Panc1 (cell line): ENCODE results near the gene IL4. TPM values are rescaled to one million over a fixed set of nuclear protein-coding genes. Genes with fewer than 3 reads are reported as not detected.

Experiments
- ATAC-seq: fragments of 200-7000 bp; cut with Tn5 transposase; 2 replicates; pipeline ENCODE4 v1.9.1; 2020; ENCODE audit warnings: mild to moderate bottlenecking, moderate library complexity
- BruUV-seq: library from RNA; stranded (reverse); fragments of 400-500 nt; replicated peaks from 2 replicates; lab custom pipeline; 2021; lab: Mats Ljungman, UMichigan
- CTCF ChIA-PET: fragments of 300-600 bp; sonication (Branson Sonifier 250); formaldehyde crosslinking; loops from one replicate; lab custom pipeline; 2022; ENCODE audit warnings: antibody characterized with exemption; lab: Charles Lee
- POLR2A ChIA-PET: fragments of 300-600 bp; sonication (Branson Sonifier 250); formaldehyde crosslinking; loops from one replicate; lab custom pipeline; 2022; ENCODE audit warnings: antibody characterized with exemption; lab: Charles Lee
- DNase-seq: peaks from one replicate; pipeline ENCODE4 v3.0.0-alpha.2; 2010; ENCODE audit warnings: low read depth, low spot score
- H3K27ac ChIP-seq: 2 replicates; pipeline ENCODE4 v1.5.1; 2011; ENCODE audit warnings: mild to moderate bottlenecking, low read length, inconsistent platforms
- H3K27me3 ChIP-seq: fragments of 200-500 bp; sonication (Bioruptor generic); 2 replicates; pipeline ENCODE4 v1.6.0; 2014; ENCODE audit warnings: low read length, inconsistent platforms; ENCODE audit not compliant: control insufficient read depth, insufficient read depth
- H3K36me3 ChIP-seq: fragments of 200-500 bp; sonication (Bioruptor generic); 2 replicates; pipeline ENCODE4 v1.5.1; 2014; ENCODE audit warnings: inconsistent platforms, mild to moderate bottlenecking, low read length, moderate library complexity; ENCODE audit not compliant: control insufficient read depth, insufficient read depth
- H3K4me1 ChIP-seq: 2 replicates; pipeline ENCODE4 v1.5.1; 2011; ENCODE audit warnings: inconsistent platforms, mild to moderate bottlenecking, low read length, moderate library complexity; ENCODE audit not compliant: control insufficient read depth, insufficient read depth
- H3K4me3 ChIP-seq, 2 experiments: 2 replicates each; pipeline ENCODE4 v1.5.1; 2011 to 2012; ENCODE audit warnings: low read depth in 2 of 2, low read length in 2 of 2, mild to moderate bottlenecking in 2 of 2, inconsistent platforms in 1 of 2, moderate library complexity in 1 of 2
- H3K9me3 ChIP-seq: fragments of 200-500 bp; sonication (Bioruptor generic); 2 replicates; pipeline ENCODE4 v1.5.1; 2014; ENCODE audit warnings: low read depth, mild to moderate bottlenecking, inconsistent platforms, low read length, moderate library complexity; ENCODE audit not compliant: control insufficient read depth, insufficient read depth
- POLR2AphosphoS5 ChIP-seq: IDR thresholded peaks from 2 replicates; pipeline ENCODE4 v1.6.1; 2012; ENCODE audit warnings: mild to moderate bottlenecking, low read depth, low read length, moderate library complexity
- SIN3A ChIP-seq: IDR thresholded peaks from 2 replicates; pipeline ENCODE4 v1.6.1; 2012; ENCODE audit warnings: low read depth, mild to moderate bottlenecking, low read length, moderate library complexity, borderline replicate concordance; ENCODE audit not compliant: insufficient read depth
- TCF7L2 ChIP-seq: IDR thresholded peaks from 2 replicates; pipeline ENCODE4 v1.6.1; 2011; ENCODE audit warnings: mild to moderate bottlenecking, low read depth, low read length, inconsistent platforms
- in situ Hi-C: cut with HindIII; loops from 2 replicates; pipeline ENCODE4 v1.10.0; 2016; ENCODE audit warnings: low sequenced_read_pairs, low pct_unique_long_range_greater_than_20kb
- intact Hi-C: fragments of 100-400 bp; cut with micrococcal nuclease; formaldehyde crosslinking; loops from one replicate; pipeline ENCODE4 v1.10.0; 2022; ENCODE audit not compliant: unreplicated experiment
- total RNA-seq: library from RNA; stranded (reverse); gene quantifications from one replicate; pipeline ENCODE4 v1.2.1, GENCODE V29; 2021; ENCODE audit not compliant: unreplicated experiment
- TF ChIP-seq, protein P1 (sequence below): fragments of 450-650 bp; IDR thresholded peaks from 2 replicates; pipeline ENCODE4 v1.5.1; 2017; ENCODE audit warnings: mild to moderate bottlenecking
- TF ChIP-seq, protein P2 (sequence below), 2 experiments: IDR thresholded peaks; 2 replicates each; pipeline ENCODE4 v1.6.1; 2011 to 2012; ENCODE audit warnings: low read depth in 2 of 2, control low read depth in 1 of 2, low read length in 1 of 2, mild to moderate bottlenecking in 1 of 2, moderate library complexity in 1 of 2; ENCODE audit not compliant: insufficient read depth in 1 of 2

IL4 gene
- total RNA-seq, 1 experiment from 2014 or later, result not detected

DNA sequence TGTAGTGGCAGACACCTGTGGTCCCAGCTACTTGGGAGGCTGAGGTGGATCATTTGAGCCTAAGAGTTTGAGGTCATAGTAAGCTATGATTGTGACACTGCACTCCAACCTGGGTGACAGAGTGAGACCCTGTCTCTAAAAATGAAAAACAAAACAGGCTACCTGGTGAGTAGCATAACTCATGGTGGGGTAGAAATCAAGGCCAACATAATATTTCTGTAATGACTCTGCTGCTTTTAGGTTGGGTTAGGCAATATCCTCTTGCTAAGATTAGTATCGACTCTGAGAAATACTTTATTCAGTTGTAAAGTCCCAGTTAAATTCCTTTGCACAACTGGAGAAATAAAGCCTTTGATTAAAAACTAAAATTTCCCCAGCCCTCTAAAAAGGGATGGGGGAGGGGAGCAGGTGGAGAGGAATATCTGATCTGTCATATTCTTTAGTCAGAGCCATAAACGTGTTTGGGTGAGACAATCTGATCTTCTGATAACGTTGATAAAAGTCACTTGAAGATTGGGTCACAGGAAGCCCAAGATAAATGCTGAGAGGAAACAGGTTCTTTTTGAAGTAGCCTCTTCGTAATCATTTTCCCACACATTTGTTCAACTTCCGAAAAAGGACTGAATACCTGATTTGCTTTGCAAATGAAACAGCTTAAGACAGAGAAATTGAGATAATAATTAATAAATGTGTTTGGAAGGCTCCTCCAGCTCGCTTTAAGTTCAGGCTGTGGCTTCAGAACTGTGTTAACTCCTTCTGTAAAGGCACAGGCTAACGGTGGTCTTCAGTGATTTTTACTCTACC, 14.9 kb downstream of the IL4 start:
- Histone ChIP-seq H3K4me1 (no peaks in the 10 kb centered on the region), H3K9me3 (no peaks in the 10 kb centered on the region), H3K27me3 (no peaks in the 10 kb centered on the region), H3K36me3 (no peaks in the 10 kb centered on the region), H3K4me3 (no peak overlapping the region), H3K27ac (no peak overlapping the region)
- DNase-seq, result no peak
- intact Hi-C loops, result no loop called here
- in situ Hi-C loops, result no loop called here
- ChIA-PET CTCF (no interaction called here), POLR2A (no interaction called here)
- ATAC-seq, result no peak
- TF ChIP-seq POLR2AphosphoS5 (no peak), TCF7L2 (no peak), SIN3A (no peak)
- TF ChIP-seq, protein P1, sequence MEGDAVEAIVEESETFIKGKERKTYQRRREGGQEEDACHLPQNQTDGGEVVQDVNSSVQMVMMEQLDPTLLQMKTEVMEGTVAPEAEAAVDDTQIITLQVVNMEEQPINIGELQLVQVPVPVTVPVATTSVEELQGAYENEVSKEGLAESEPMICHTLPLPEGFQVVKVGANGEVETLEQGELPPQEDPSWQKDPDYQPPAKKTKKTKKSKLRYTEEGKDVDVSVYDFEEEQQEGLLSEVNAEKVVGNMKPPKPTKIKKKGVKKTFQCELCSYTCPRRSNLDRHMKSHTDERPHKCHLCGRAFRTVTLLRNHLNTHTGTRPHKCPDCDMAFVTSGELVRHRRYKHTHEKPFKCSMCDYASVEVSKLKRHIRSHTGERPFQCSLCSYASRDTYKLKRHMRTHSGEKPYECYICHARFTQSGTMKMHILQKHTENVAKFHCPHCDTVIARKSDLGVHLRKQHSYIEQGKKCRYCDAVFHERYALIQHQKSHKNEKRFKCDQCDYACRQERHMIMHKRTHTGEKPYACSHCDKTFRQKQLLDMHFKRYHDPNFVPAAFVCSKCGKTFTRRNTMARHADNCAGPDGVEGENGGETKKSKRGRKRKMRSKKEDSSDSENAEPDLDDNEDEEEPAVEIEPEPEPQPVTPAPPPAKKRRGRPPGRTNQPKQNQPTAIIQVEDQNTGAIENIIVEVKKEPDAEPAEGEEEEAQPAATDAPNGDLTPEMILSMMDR, result no peak
- TF ChIP-seq, protein P2, sequence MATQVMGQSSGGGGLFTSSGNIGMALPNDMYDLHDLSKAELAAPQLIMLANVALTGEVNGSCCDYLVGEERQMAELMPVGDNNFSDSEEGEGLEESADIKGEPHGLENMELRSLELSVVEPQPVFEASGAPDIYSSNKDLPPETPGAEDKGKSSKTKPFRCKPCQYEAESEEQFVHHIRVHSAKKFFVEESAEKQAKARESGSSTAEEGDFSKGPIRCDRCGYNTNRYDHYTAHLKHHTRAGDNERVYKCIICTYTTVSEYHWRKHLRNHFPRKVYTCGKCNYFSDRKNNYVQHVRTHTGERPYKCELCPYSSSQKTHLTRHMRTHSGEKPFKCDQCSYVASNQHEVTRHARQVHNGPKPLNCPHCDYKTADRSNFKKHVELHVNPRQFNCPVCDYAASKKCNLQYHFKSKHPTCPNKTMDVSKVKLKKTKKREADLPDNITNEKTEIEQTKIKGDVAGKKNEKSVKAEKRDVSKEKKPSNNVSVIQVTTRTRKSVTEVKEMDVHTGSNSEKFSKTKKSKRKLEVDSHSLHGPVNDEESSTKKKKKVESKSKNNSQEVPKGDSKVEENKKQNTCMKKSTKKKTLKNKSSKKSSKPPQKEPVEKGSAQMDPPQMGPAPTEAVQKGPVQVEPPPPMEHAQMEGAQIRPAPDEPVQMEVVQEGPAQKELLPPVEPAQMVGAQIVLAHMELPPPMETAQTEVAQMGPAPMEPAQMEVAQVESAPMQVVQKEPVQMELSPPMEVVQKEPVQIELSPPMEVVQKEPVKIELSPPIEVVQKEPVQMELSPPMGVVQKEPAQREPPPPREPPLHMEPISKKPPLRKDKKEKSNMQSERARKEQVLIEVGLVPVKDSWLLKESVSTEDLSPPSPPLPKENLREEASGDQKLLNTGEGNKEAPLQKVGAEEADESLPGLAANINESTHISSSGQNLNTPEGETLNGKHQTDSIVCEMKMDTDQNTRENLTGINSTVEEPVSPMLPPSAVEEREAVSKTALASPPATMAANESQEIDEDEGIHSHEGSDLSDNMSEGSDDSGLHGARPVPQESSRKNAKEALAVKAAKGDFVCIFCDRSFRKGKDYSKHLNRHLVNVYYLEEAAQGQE (IDR thresholded peaks at IDR 0.05; ENCODE audit: insufficient read depth in 1 of 2, low read depth in 2 of 2, low read length in 1 of 2), result no peak
- BruUV-seq, result no TSS peak

DNA sequence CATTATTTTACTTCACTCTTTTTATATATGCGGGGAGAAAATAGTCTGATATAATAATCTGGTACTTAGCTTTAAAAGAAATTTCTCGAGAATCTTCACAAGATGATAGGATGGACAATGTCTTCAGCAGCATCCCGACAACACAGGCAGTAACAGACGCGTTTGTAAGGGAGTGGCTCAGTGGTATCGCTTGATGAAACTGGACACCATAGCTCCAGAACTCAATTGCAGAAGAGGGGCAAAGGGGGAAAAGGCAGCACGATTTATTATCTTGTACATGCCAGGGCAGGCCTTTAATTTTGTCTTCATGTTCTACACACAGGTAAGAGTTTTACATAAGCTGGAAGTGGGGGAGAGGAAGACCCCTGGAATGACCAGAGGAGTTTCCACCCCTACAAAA, 15.7 kb downstream of the IL4 start:
- ATAC-seq (no peak), DNase-seq (no peak)
- TF ChIP-seq, protein P2 (IDR thresholded peaks at IDR 0.05; ENCODE audit: insufficient read depth in 1 of 2, low read depth in 2 of 2, low read length in 1 of 2), result no peak
- TF ChIP-seq, protein P1, result no peak
- TF ChIP-seq SIN3A (no peak), POLR2AphosphoS5 (no peak), TCF7L2 (no peak)
- Histone ChIP-seq H3K9me3 (no peaks in the 10 kb centered on the region), H3K4me3 (no peak overlapping the region), H3K4me1 (no peaks in the 10 kb centered on the region), H3K36me3 (no peaks in the 10 kb centered on the region), H3K27me3 (no peaks in the 10 kb centered on the region), H3K27ac (no peak overlapping the region)
- intact Hi-C loops (no loop called here), in situ Hi-C loops (no loop called here)
- POLR2A ChIA-PET, result no interaction called here
- BruUV-seq, result no TSS peak
- CTCF ChIA-PET, result interaction anchor here (0.5 kb wide), 1 partner anchor 321 kb away, joined by 4 read pairs; no protein-coding TSS in a partner anchor
